IMR-90 (cell line): Measurements from ENCODE around the gene VTN. TPM values are rescaled to one million over a fixed set of nuclear protein-coding genes. Genes with fewer than 3 reads are reported as not detected.

ENCODE experiments used
- ATAC-seq: fragments of 200-7000 bp; cut with Tn5 transposase; 2 replicates; pipeline ENCODE4 v1.9.1; 2020; ENCODE audit warnings: low read depth, mild to moderate bottlenecking, moderate library complexity
- BruUV-seq: library from RNA; stranded (reverse); fragments of 400-500 nt; replicated peaks from 2 replicates; lab custom pipeline; 2021; lab: Mats Ljungman, UMichigan
- CTCF ChIA-PET: fragments of 300-600 bp; formaldehyde crosslinking; extraction: SDS; loops from one replicate; lab custom pipeline; 2021; ENCODE audit warnings: antibody characterized with exemption; lab: Yijun Ruan, JAX
- POLR2A ChIA-PET: fragments of 300-600 bp; sonication (Branson Sonifier 250); formaldehyde crosslinking; loops from one replicate; lab custom pipeline; 2022; ENCODE audit warnings: antibody characterized with exemption; ENCODE audit not compliant: unreplicated experiment; lab: Charles Lee
- DNase-seq: peaks from one replicate; pipeline ENCODE4 v3.0.0; 2013
- H2AFZ ChIP-seq: replicated peaks from 2 replicates; pipeline ENCODE3; 2013; ENCODE audit warnings: low read length, mild to moderate bottlenecking; ENCODE audit not compliant: poor library complexity
- H2AK5ac ChIP-seq: 2 replicates; pipeline ENCODE4 v1.6.1; 2013; ENCODE audit warnings: low read depth, low read length, inconsistent platforms
- H2AK9ac ChIP-seq: replicated peaks from 2 replicates; pipeline ENCODE3; 2013; ENCODE audit warnings: mild to moderate bottlenecking, low read depth, low read length, moderate library complexity; ENCODE audit not compliant: poor library complexity
- H2BK120ac ChIP-seq: 2 replicates; pipeline ENCODE4 v1.6.1; 2013; ENCODE audit warnings: low read depth, low read length, inconsistent platforms
- H2BK15ac ChIP-seq: 3 replicates; pipeline ENCODE4 v1.6.1; 2013; ENCODE audit warnings: low read depth, low read length, inconsistent platforms
- H2BK20ac ChIP-seq: 2 replicates; pipeline ENCODE4 v1.6.1; 2013; ENCODE audit warnings: low read depth, mild to moderate bottlenecking, inconsistent platforms, low read length, moderate library complexity
- H2BK5ac ChIP-seq: 2 replicates; pipeline ENCODE4 v1.6.1; 2013; ENCODE audit warnings: mild to moderate bottlenecking, low read depth, low read length, inconsistent platforms; ENCODE audit not compliant: poor library complexity, severe bottlenecking
- H3K14ac ChIP-seq: replicated peaks from 2 replicates; pipeline ENCODE4 v1.6.1; 2013; ENCODE audit warnings: low read depth, low read length, inconsistent platforms
- H3K18ac ChIP-seq: 2 replicates; pipeline ENCODE4 v1.6.1; 2013; ENCODE audit warnings: low read depth, low read length, control low read depth
- H3K23ac ChIP-seq: 2 replicates; pipeline ENCODE4 v1.6.1; 2013; ENCODE audit warnings: low read depth, low read length, inconsistent platforms
- H3K27ac ChIP-seq: 2 replicates; pipeline ENCODE4 v1.5.1; 2013; ENCODE audit warnings: mild to moderate bottlenecking, control low read depth, low read length; ENCODE audit not compliant: insufficient read depth
- H3K27me3 ChIP-seq: 2 replicates; pipeline ENCODE4 v1.6.1; 2013; ENCODE audit warnings: low read length; ENCODE audit not compliant: control insufficient read depth, insufficient read depth
- H3K36me3 ChIP-seq: 2 replicates; pipeline ENCODE4 v1.6.1; 2013; ENCODE audit warnings: low read length, mixed read lengths; ENCODE audit not compliant: control insufficient read depth, insufficient read depth
- H3K4ac ChIP-seq: 2 replicates; pipeline ENCODE4 v1.6.1; 2013; ENCODE audit warnings: low read depth, low read length, inconsistent platforms
- H3K4me1 ChIP-seq: 2 replicates; pipeline ENCODE4 v1.6.1; 2013; ENCODE audit warnings: low read length, mixed read lengths; ENCODE audit not compliant: control insufficient read depth, insufficient read depth
- H3K4me2 ChIP-seq: 2 replicates; pipeline ENCODE4 v1.6.1; 2013; ENCODE audit warnings: low read depth, mild to moderate bottlenecking, control low read depth, low read length, moderate library complexity
- H3K4me3 ChIP-seq: 2 replicates; pipeline ENCODE4 v1.5.1; 2013; ENCODE audit warnings: low read depth, mild to moderate bottlenecking, control low read depth, low read length, moderate library complexity; ENCODE audit not compliant: insufficient read depth
- H3K56ac ChIP-seq: 2 replicates; pipeline ENCODE4 v1.6.1; 2013; ENCODE audit warnings: low read length, inconsistent platforms; ENCODE audit not compliant: insufficient read depth; ENCODE audit errors: extremely low read depth
- H3K79me1 ChIP-seq, 2 experiments: 2 replicates each; pipeline ENCODE4 v1.6.1; 2013; ENCODE audit warnings: low read length in 2 of 2, inconsistent platforms in 1 of 2, low read depth in 1 of 2
- H3K9ac ChIP-seq: 2 replicates; pipeline ENCODE4 v1.6.1; 2013; ENCODE audit warnings: low read depth, low read length, control low read depth
- H3K9me1 ChIP-seq: 2 replicates; pipeline ENCODE4 v1.6.1; 2013; ENCODE audit warnings: low read length, inconsistent platforms; ENCODE audit not compliant: insufficient read depth
- H3K9me3 ChIP-seq: 2 replicates; pipeline ENCODE4 v1.6.1; 2013; ENCODE audit warnings: low read length; ENCODE audit not compliant: control insufficient read depth, insufficient read depth
- H4K20me1 ChIP-seq: 2 replicates; pipeline ENCODE4 v1.6.1; 2013; ENCODE audit warnings: low read length, inconsistent platforms; ENCODE audit not compliant: insufficient read depth
- H4K5ac ChIP-seq: 2 replicates; pipeline ENCODE4 v1.6.1; 2013; ENCODE audit warnings: mild to moderate bottlenecking, low read depth, low read length, control low read depth
- H4K8ac ChIP-seq, 2 experiments: 2 replicates each; pipeline ENCODE4 v1.6.1; 2013; ENCODE audit warnings: low read depth in 2 of 2, low read length in 2 of 2, control low read depth in 1 of 2, inconsistent platforms in 1 of 2
- H4K91ac ChIP-seq: 2 replicates; pipeline ENCODE4 v1.6.1; 2013; ENCODE audit warnings: low read depth, low read length, inconsistent platforms; ENCODE audit not compliant: insufficient read depth
- BHLHE40 ChIP-seq: fragments of 150-350 bp; IDR thresholded peaks from 2 replicates; pipeline ENCODE4 v1.6.1; 2016; ENCODE audit warnings: mild to moderate bottlenecking, low read depth, low read length
- CEBPB ChIP-seq: IDR thresholded peaks from 2 replicates; pipeline ENCODE4 v1.6.1; 2012; ENCODE audit warnings: low read depth, low read length, improper control_type of control experiment
- CHD1 ChIP-seq: IDR thresholded peaks from 2 replicates; pipeline ENCODE4 v1.6.1; 2012; ENCODE audit warnings: low read depth, low read length, improper control_type of control experiment
- ELK1 ChIP-seq: fragments of 150-350 bp; IDR thresholded peaks from 2 replicates; pipeline ENCODE4 v1.6.1; 2016; ENCODE audit warnings: low read depth, mild to moderate bottlenecking, low read length, moderate library complexity, borderline replicate concordance
- MAFK ChIP-seq: IDR thresholded peaks from 2 replicates; pipeline ENCODE4 v1.6.1; 2012; ENCODE audit warnings: low read depth, low read length, improper control_type of control experiment
- MAZ ChIP-seq: IDR thresholded peaks from 2 replicates; pipeline ENCODE4 v1.6.1; 2012; ENCODE audit warnings: low read depth, mild to moderate bottlenecking, low read length, improper control_type of control experiment, moderate library complexity, borderline replicate concordance
- MXI1 ChIP-seq: IDR thresholded peaks from 2 replicates; pipeline ENCODE4 v1.6.1; 2012; ENCODE audit warnings: low read depth, mild to moderate bottlenecking, low read length, moderate library complexity, borderline replicate concordance
- POLR2A ChIP-seq: IDR thresholded peaks from 2 replicates; pipeline ENCODE4 v1.6.1; 2012; ENCODE audit warnings: mild to moderate bottlenecking, low read depth, low read length
- RAD21 ChIP-seq: IDR thresholded peaks from 2 replicates; pipeline ENCODE4 v1.6.1; 2012; ENCODE audit warnings: low read length, improper control_type of control experiment
- RCOR1 ChIP-seq: IDR thresholded peaks from 2 replicates; pipeline ENCODE4 v1.6.1; 2012; ENCODE audit warnings: mild to moderate bottlenecking, low read length, improper control_type of control experiment; ENCODE audit not compliant: insufficient replicate concordance
- RFX5 ChIP-seq: IDR thresholded peaks from 2 replicates; pipeline ENCODE4 v1.8.0; 2012; ENCODE audit warnings: low read depth, mild to moderate bottlenecking, low read length, moderate library complexity
- USF2 ChIP-seq: fragments of 150-350 bp; IDR thresholded peaks from 2 replicates; pipeline ENCODE4 v1.6.1; 2017; ENCODE audit warnings: mild to moderate bottlenecking, antibody characterized with exemption, low read length, low read depth
- WGBS, 2 experiments: methylation state at CpG; one replicate each; pipeline versions ENCODE4 v1.1.5 to v1.1.7; 2013; ENCODE audit warnings: missing lambda C conversion rate in 2 of 2; ENCODE audit not compliant: insufficient read length in 1 of 2; ENCODE audit errors: extremely low coverage in 2 of 2; 5-methylcytosine and 5-hydroxymethylcytosine counted together
- dilution Hi-C: fragments of 300-500 bp; cut with HindIII; formaldehyde crosslinking; loops from one replicate; pipeline ENCODE4 v1.14.3; 2018; ENCODE audit warnings: low sequenced_read_pairs; ENCODE audit not compliant: unreplicated experiment
- in situ Hi-C: fragments of 300-500 bp; cut with MboI; formaldehyde crosslinking; loops from 3 replicates; pipeline ENCODE4 v1.14.3; 2019; ENCODE audit warnings: low sequenced_read_pairs, inconsistent platforms, mixed read lengths
- intact Hi-C: fragments of 100-400 bp; cut with micrococcal nuclease; formaldehyde crosslinking; loops from 2 replicates; pipeline ENCODE4 v1.10.0; 2022
- polyA plus RNA-seq, 3 experiments: library from polyadenylated mRNA; depleted of rRNA; stranded (reverse); fragments of >200 nt; gene quantifications; 2 replicates each; pipeline ENCODE4 v1.2.3, GENCODE V29; 2012; ENCODE audit warnings: low replicate concordance in 1 of 3
- total RNA-seq: library from RNA; depleted of rRNA; stranded (reverse); fragments of >200 nt; gene quantifications from 2 replicates; pipeline ENCODE4 v1.2.3, GENCODE V29; 2012
- TF ChIP-seq, protein P1 (sequence below): conservative IDR thresholded peaks from 2 replicates; pipeline ENCODE4 v1.5.1; 2012; ENCODE audit warnings: mild to moderate bottlenecking, low read depth, low read length, improper control_type of control experiment

Gene VTN
- total and polyA plus RNA-seq, 2 of the 4 experiments (the other 2 are of a cell fraction) = 0.18 to 1.0 TPM

DNA sequence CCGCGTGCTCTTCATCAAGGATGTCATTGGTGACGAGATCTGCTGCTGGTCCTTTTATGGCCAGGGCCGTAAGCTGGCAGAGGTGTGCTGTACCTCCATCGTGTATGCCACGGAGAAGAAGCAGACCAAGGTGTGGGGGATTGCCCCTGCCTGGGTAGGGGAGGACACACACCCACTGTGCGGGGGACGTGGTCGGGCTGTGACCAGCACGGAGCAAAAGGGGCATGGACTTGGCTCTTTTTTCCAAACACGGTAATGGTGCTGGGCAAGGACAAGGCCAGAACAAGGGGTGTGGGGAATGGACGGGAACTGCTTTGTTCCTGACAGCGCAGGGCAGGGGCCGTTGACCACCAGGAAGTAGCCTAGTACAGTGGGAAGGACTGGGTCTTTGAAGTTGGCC is 27.8 kb downstream of the VTN start:
- no TSS peak for BruUV-seq
- Histone ChIP-seq H3K14ac (no peak overlapping the region), H3K4me1 (peaks cover 16% of the 10 kb centered on the region), H3K23ac (no peak overlapping the region), H3K56ac (no peak overlapping the region), H2AFZ (no peak overlapping the region), H4K20me1 (peaks cover 34% of the 10 kb centered on the region), H2AK9ac (no peak overlapping the region), H2BK20ac (no peak overlapping the region), H2AK5ac (no peak overlapping the region), H3K4me3 (no peak overlapping the region), H4K5ac (no peak overlapping the region), H3K9me1 (peaks cover 13% of the 10 kb centered on the region; the same call in 1 of the 2 replicates), H2BK15ac (no peak overlapping the region), H3K4ac (no peak overlapping the region), H3K4me2 (no peak overlapping the region), H3K27ac (no peak overlapping the region), H4K91ac (no peak overlapping the region), H3K18ac (no peak overlapping the region), H3K9me3 (no peaks in the 10 kb centered on the region), H3K9ac (no peak overlapping the region), H3K79me1 (peaks cover 27 to 88% of the 10 kb centered on the region in 2 experiments), H2BK120ac (no peak overlapping the region), H3K27me3 (no peaks in the 10 kb centered on the region), H3K36me3 (peaks cover 71% of the 10 kb centered on the region), H2BK5ac (no peak overlapping the region), H4K8ac (no peak overlapping the region)
- ATAC-seq = no peak
- dilution Hi-C loops (no loop called here), intact Hi-C loops (no loop called here), in situ Hi-C loops (loop anchor here (25.0 kb wide), 1 partner anchor 805 kb away; no protein-coding TSS in a partner anchor)
- POLR2A ChIA-PET = no interaction called here
- TF ChIP-seq POLR2A (no peak), ELK1 (no peak), BHLHE40 (no peak), USF2 (no peak), RFX5 (no peak), CHD1 (no peak), MXI1 (no peak), CEBPB (no peak), MAFK (no peak), RCOR1 (no peak), MAZ (no peak), RAD21 (no peak)
- TF ChIP-seq, protein P1, sequence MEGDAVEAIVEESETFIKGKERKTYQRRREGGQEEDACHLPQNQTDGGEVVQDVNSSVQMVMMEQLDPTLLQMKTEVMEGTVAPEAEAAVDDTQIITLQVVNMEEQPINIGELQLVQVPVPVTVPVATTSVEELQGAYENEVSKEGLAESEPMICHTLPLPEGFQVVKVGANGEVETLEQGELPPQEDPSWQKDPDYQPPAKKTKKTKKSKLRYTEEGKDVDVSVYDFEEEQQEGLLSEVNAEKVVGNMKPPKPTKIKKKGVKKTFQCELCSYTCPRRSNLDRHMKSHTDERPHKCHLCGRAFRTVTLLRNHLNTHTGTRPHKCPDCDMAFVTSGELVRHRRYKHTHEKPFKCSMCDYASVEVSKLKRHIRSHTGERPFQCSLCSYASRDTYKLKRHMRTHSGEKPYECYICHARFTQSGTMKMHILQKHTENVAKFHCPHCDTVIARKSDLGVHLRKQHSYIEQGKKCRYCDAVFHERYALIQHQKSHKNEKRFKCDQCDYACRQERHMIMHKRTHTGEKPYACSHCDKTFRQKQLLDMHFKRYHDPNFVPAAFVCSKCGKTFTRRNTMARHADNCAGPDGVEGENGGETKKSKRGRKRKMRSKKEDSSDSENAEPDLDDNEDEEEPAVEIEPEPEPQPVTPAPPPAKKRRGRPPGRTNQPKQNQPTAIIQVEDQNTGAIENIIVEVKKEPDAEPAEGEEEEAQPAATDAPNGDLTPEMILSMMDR = no peak
- DNase-seq = no peak
- CTCF ChIA-PET = no interaction called here
- 98% methylated on average over 8 of the region's 14 CpGs; no CpG with 5 or more reads in 1 of the 2 experiments for WGBS, 2 experiments
